MM.1S (cell line): ENCODE results near the gene SAMD14.

Source experiments
- DNase-seq: peaks from one replicate; pipeline ENCODE4 v3.0.0-alpha.2; 2015
- H2AFZ ChIP-seq: fragments of 300-600 bp; sonication (generic); 2 replicates; pipeline ENCODE4 v1.6.0; 2016; ENCODE audit warnings: antibody characterized with exemption, low read length
- H3F3A ChIP-seq: fragments of 300-600 bp; sonication (generic); 2 replicates; pipeline ENCODE4 v1.6.1; 2016; ENCODE audit warnings: mild to moderate bottlenecking, antibody characterized with exemption, low read length, moderate library complexity, mixed read lengths; ENCODE audit not compliant: insufficient read depth
- H3K27ac ChIP-seq: fragments of 300-600 bp; sonication (generic); 2 replicates; pipeline ENCODE4 v1.5.1; 2016; ENCODE audit warnings: mild to moderate bottlenecking, low read length
- H3K27me3 ChIP-seq: fragments of 300-600 bp; sonication (generic); replicated peaks from 2 replicates; pipeline ENCODE4 v1.6.0; 2016; ENCODE audit warnings: low read length; ENCODE audit not compliant: insufficient read depth
- H3K36me3 ChIP-seq: fragments of 300-600 bp; sonication (generic); replicated peaks from 2 replicates; pipeline ENCODE4 v1.6.1; 2016; ENCODE audit warnings: mild to moderate bottlenecking, low read length, mixed read lengths; ENCODE audit not compliant: insufficient read depth
- H3K4me1 ChIP-seq: fragments of 300-600 bp; sonication (generic); 2 replicates; pipeline ENCODE4 v1.6.1; 2016; ENCODE audit warnings: low read length, mixed read lengths
- H3K4me2 ChIP-seq: fragments of 300-600 bp; sonication (generic); 2 replicates; pipeline ENCODE4 v1.6.0; 2016; ENCODE audit warnings: low read depth, low read length
- H3K4me3 ChIP-seq: fragments of 300-600 bp; sonication (generic); 2 replicates; pipeline ENCODE4 v1.5.1; 2016; ENCODE audit warnings: low read length, mixed read lengths
- H3K79me2 ChIP-seq: fragments of 300-600 bp; sonication (generic); 2 replicates; pipeline ENCODE4 v1.6.1; 2016; ENCODE audit warnings: mixed run types, low read length, mixed read lengths
- H3K9ac ChIP-seq: fragments of 300-600 bp; sonication (generic); 2 replicates; pipeline ENCODE4 v1.6.1; 2016; ENCODE audit warnings: low read length, mixed read lengths
- H3K9me2 ChIP-seq: fragments of 300-600 bp; sonication (generic); replicated peaks from 2 replicates; pipeline ENCODE4 v1.6.1; 2016; ENCODE audit warnings: mild to moderate bottlenecking, low read length, mixed read lengths; ENCODE audit not compliant: insufficient read depth
- H3K9me3 ChIP-seq: fragments of 300-600 bp; sonication (generic); replicated peaks from 2 replicates; pipeline ENCODE4 v1.6.1; 2016; ENCODE audit warnings: mild to moderate bottlenecking, low read length, mixed read lengths; ENCODE audit not compliant: insufficient read depth
- H4K20me1 ChIP-seq: fragments of 300-600 bp; sonication (generic); 2 replicates; pipeline ENCODE4 v1.6.1; 2016; ENCODE audit warnings: mild to moderate bottlenecking, low read length, moderate library complexity, mixed read lengths; ENCODE audit not compliant: insufficient read depth
- EZH2 ChIP-seq: fragments of 300-600 bp; sonication (generic); optimal IDR thresholded peaks from 2 replicates; pipeline ENCODE3; 2017; ENCODE audit warnings: low read depth, mild to moderate bottlenecking, antibody characterized with exemption, low read length, mixed read lengths
- EZH2phosphoT487 ChIP-seq: fragments of 300-600 bp; sonication (generic); IDR thresholded peaks from 2 replicates; pipeline ENCODE4 v1.6.1; 2018; ENCODE audit warnings: antibody characterized with exemption, low read length
- TF ChIP-seq, protein P1 (sequence below): fragments of 300-600 bp; sonication (generic); IDR thresholded peaks from 2 replicates; pipeline ENCODE4 v1.5.1; 2016; ENCODE audit warnings: antibody characterized with exemption, low read length, mixed read lengths

The SAMD14 gene

DNA sequence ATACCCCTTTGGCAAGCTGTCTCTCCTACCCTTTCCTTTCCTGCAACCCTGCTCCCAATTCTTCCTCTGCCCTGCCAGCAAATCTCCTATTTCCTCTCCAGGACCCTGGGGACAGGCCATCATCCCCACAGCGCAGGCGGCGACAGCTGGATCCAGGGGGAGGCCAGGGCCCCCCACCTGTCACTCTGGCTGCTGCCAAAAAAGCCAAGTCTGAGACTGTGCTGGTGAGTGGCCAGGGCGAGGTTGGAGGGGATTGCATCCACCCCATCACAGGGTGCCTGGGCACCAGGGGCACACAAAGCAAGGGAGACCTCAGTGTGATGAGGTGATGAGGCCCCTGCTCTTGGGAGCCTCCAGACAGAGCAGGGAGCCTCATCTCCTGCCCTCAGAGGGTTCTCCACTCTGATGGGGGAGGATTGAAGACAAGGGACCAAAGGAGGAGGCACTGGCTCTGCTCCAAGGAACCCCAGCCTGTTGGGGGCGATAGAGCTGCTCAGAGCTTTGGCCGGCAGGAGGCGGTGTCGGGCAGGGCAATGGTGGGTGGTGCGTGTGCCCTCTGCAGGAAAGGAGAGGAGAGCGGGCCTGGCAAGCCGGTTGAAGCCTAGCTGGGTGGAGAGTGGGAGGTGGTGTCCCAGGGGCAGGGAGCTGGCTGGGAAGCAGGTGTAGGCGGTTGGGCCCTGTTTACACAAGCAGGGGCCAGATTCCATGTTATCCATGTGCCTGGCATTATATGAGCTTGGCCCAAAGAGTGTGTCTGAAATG lies 50.4 kb downstream of the SAMD14 start:
- Histone ChIP-seq H3K27ac (peak overlapping the region; percentile 82; the same call in 1 of the 2 replicates), H3K9me3 (no peaks in the 10 kb centered on the region), H3F3A (peaks cover 12% of the 10 kb centered on the region), H3K4me1 (peaks cover 40% of the 10 kb centered on the region), H3K27me3 (no peaks in the 10 kb centered on the region), H4K20me1 (no peaks in the 10 kb centered on the region), H3K79me2 (no peaks in the 10 kb centered on the region), H3K9me2 (no peaks in the 10 kb centered on the region), H3K9ac (no peak overlapping the region), H3K36me3 (no peaks in the 10 kb centered on the region), H3K4me3 (no peak overlapping the region), H2AFZ (no peak overlapping the region), H3K4me2 (no peak overlapping the region)
- TF ChIP-seq, protein P1, sequence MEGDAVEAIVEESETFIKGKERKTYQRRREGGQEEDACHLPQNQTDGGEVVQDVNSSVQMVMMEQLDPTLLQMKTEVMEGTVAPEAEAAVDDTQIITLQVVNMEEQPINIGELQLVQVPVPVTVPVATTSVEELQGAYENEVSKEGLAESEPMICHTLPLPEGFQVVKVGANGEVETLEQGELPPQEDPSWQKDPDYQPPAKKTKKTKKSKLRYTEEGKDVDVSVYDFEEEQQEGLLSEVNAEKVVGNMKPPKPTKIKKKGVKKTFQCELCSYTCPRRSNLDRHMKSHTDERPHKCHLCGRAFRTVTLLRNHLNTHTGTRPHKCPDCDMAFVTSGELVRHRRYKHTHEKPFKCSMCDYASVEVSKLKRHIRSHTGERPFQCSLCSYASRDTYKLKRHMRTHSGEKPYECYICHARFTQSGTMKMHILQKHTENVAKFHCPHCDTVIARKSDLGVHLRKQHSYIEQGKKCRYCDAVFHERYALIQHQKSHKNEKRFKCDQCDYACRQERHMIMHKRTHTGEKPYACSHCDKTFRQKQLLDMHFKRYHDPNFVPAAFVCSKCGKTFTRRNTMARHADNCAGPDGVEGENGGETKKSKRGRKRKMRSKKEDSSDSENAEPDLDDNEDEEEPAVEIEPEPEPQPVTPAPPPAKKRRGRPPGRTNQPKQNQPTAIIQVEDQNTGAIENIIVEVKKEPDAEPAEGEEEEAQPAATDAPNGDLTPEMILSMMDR: peak; percentile 30
- no peak for TF ChIP-seq EZH2phosphoT487
- no peak for DNase-seq

DNA sequence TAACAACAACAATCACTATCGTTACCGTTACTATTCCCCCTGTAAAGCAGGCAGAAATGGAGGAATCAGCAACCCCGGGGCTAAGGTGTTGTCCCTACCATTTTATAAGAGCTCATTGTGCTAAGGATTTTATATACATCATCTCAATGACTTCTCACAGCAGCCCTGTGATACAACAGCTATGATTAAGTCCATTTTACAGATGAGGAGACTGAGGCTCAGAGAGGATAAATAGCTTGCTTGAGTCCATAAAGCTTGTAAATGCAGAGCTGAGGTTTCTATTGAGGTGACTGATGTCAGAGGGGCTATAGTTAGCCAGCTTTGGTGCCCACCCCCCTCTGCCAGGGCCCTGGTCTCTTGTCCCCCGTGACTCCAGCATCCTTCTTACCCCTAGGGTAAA lies 51.5 kb downstream of the SAMD14 start:
- no peak overlapping the region for H3K27ac ChIP-seq
- no peak overlapping the region for H3K4me2 ChIP-seq
- no peak overlapping the region for H3K4me3 ChIP-seq
- TF ChIP-seq EZH2phosphoT487 (no peak), EZH2 (no peak)
- TF ChIP-seq, protein P1: no peak
- no peak overlapping the region for H2AFZ ChIP-seq
- H3K4me1 ChIP-seq: peaks cover 40% of the 10 kb centered on the region
- no peaks in the 10 kb centered on the region for H3K9me2 ChIP-seq
- H3K36me3 ChIP-seq: no peaks in the 10 kb centered on the region
- peaks cover 12% of the 10 kb centered on the region for H3F3A ChIP-seq
- no peaks in the 10 kb centered on the region for H3K79me2 ChIP-seq
- no peaks in the 10 kb centered on the region for H3K27me3 ChIP-seq
- H4K20me1 ChIP-seq: no peaks in the 10 kb centered on the region
- no peak overlapping the region for H3K9ac ChIP-seq
- no peak for DNase-seq
- no peaks in the 10 kb centered on the region for H3K9me3 ChIP-seq

DNA sequence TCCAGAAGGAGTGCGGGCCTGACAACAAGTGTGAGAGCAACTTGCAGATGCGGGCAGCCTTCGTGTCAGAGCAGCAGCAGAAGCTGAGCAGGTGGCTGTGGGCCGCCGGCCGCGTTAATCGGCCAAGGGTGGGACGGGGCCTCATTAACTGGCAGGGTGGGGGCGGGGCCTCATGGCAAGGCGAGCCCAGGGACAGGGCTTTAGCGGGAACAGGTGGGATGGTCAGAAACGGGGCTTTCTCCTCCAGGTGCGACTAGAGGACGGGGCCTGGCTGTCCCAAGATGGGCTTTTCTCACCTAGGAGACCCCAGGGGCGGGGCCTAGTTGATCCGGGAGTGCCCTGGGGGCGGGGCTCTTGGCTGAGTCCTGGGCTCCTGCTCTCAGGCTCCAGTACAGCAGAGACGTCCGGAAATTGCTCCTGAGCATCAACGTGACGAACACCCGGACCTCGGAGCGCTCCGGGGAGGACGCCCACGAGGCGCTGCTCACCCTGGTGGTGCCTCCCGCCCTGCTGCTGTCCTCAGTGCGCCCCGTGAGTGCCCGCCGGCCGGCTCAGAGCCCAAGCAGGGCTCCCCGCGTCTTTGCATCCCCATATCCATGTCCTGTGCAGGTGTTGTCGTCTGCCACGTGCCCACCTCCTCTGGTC lies 53.2 kb downstream of the SAMD14 start:
- H3K27me3 ChIP-seq: no peaks in the 10 kb centered on the region
- H4K20me1 ChIP-seq: no peaks in the 10 kb centered on the region
- H3K4me1 ChIP-seq: peaks cover 52% of the 10 kb centered on the region
- H3K79me2 ChIP-seq: no peaks in the 10 kb centered on the region
- no peaks in the 10 kb centered on the region for H3K9me2 ChIP-seq
- H3K27ac ChIP-seq: no peak overlapping the region
- H3K36me3 ChIP-seq: no peaks in the 10 kb centered on the region
- H3K9me3 ChIP-seq: no peaks in the 10 kb centered on the region
- no peak overlapping the region for H3K9ac ChIP-seq
- no peak for DNase-seq
- peaks cover 12% of the 10 kb centered on the region for H3F3A ChIP-seq
- no peak overlapping the region for H3K4me2 ChIP-seq
- no peak overlapping the region for H2AFZ ChIP-seq
- no peak for TF ChIP-seq EZH2
- no peak for TF ChIP-seq EZH2phosphoT487
- TF ChIP-seq, protein P1: no peak
- H3K4me3 ChIP-seq: no peak overlapping the region
